SK-N-MC (cell line): ENCODE measurements around the gene ABHD12.
"Not testable (repeated sequence)": the region's sequence is repeated elsewhere in the genome, so short reads cannot be mapped to it uniquely, and the experiment has no call there.

Experiments used
- DNase-seq: peaks from one replicate; pipeline ENCODE4 v3.0.0-alpha.2; 2011; ENCODE audit warnings: low read depth, low spot score
- H3K27ac ChIP-seq: fragments of 200-600 bp; sonication (generic); 2 replicates; pipeline ENCODE4 v1.5.1; 2016; ENCODE audit warnings: mixed run types
- H3K36me3 ChIP-seq: fragments of 200-600 bp; sonication (generic); 2 replicates; pipeline ENCODE4 v1.6.1; 2017; ENCODE audit warnings: antibody characterized with exemption, low read length, mixed read lengths; ENCODE audit not compliant: insufficient read depth
- H3K4me3 ChIP-seq: fragments of 200-600 bp; sonication (generic); 2 replicates; pipeline ENCODE4 v1.5.1; 2016
- H3K9ac ChIP-seq: fragments of 200-600 bp; sonication (generic); 2 replicates; pipeline ENCODE4 v1.8.0; 2017; ENCODE audit warnings: mixed run types, mixed read lengths; ENCODE audit not compliant: insufficient read length
- H3K9me3 ChIP-seq: fragments of 200-600 bp; sonication (generic); 2 replicates; pipeline ENCODE4 v1.6.1; 2017; ENCODE audit warnings: low read depth, mild to moderate bottlenecking, antibody characterized with exemption, low read length, moderate library complexity, mixed read lengths
- EZH2 ChIP-seq: fragments of 200-600 bp; sonication (generic); IDR thresholded peaks from one replicate; pipeline ENCODE4 v1.6.1; 2017; ENCODE audit warnings: antibody characterized with exemption
- FOXP2 ChIP-seq: optimal IDR thresholded peaks from 2 replicates; pipeline ENCODE3; 2011; ENCODE audit warnings: mild to moderate bottlenecking, moderate library complexity; ENCODE audit not compliant: insufficient read depth; ENCODE audit errors: extremely low read length, control extremely low read depth
- POLR2AphosphoS5 ChIP-seq: IDR thresholded peaks from 2 replicates; pipeline ENCODE4 v1.6.1; 2012; ENCODE audit warnings: mild to moderate bottlenecking, low read depth, low read length, borderline replicate concordance

ABHD12 gene

GRCh38 chr20:25316506-25317190 is 74.0 kb downstream of the ABHD12 start:
- Histone ChIP-seq H3K27ac (no peak overlapping the region), H3K36me3 (no peaks in the 10 kb centered on the region)
- TF ChIP-seq POLR2AphosphoS5 = no peak
- no peak for TF ChIP-seq EZH2
- TF ChIP-seq FOXP2 = no peak

GRCh38 chr20:25315418-25316210 is 75.0 kb downstream of the ABHD12 start:
- H3K36me3 ChIP-seq = no peaks in the 10 kb centered on the region
- no peak overlapping the region for H3K4me3 ChIP-seq
- TF ChIP-seq EZH2 (no peak), FOXP2 (no peak), POLR2AphosphoS5 (no peak)
- no peak overlapping the region for H3K27ac ChIP-seq
- no peak for DNase-seq
- H3K9ac ChIP-seq = no peak overlapping the region
- no peaks in the 10 kb centered on the region for H3K9me3 ChIP-seq

More at GRCh38 chr20:25316506-25317190, 74.0 kb downstream of the ABHD12 start:
- Histone ChIP-seq H3K9me3 (no peaks in the 10 kb centered on the region), H3K4me3 (no peak overlapping the region), H3K9ac (no peak overlapping the region)
- no peak for DNase-seq

GRCh38 chr20:25314497-25315417 is 75.9 kb downstream of the ABHD12 start:
- no peak overlapping the region for H3K9ac ChIP-seq
- DNase-seq = no peak
- no peak overlapping the region for H3K4me3 ChIP-seq
- no peak for TF ChIP-seq FOXP2
- TF ChIP-seq EZH2 = no peak
- no peak for TF ChIP-seq POLR2AphosphoS5
- H3K27ac ChIP-seq = no peak overlapping the region
- H3K36me3 ChIP-seq = no peaks in the 10 kb centered on the region
- no peaks in the 10 kb centered on the region for H3K9me3 ChIP-seq

GRCh38 chr20:25313593-25313992 is 77.0 kb downstream of the ABHD12 start:
- TF ChIP-seq EZH2 (no peak), FOXP2 (no peak), POLR2AphosphoS5 (no peak)
- Histone ChIP-seq H3K9ac (no peak overlapping the region), H3K27ac (no peak overlapping the region), H3K9me3 (no peaks in the 10 kb centered on the region), H3K4me3 (no peak overlapping the region), H3K36me3 (no peaks in the 10 kb centered on the region)
- no peak for DNase-seq

- H3K27ac ChIP-seq, H3K4me3 ChIP-seq, H3K36me3 ChIP-seq, H3K9me3 ChIP-seq, DNase-seq, H3K9ac ChIP-seq: not testable (repeated sequence)
Measured at GRCh38 chr20:25312716-25313115, 77.9 kb downstream of the ABHD12 start.

- no peak overlapping the region for H3K27ac ChIP-seq
- no peak overlapping the region for H3K4me3 ChIP-seq
- no peaks in the 10 kb centered on the region for H3K9me3 ChIP-seq
- no peaks in the 10 kb centered on the region; the same call in 1 of the 2 replicates for H3K36me3 ChIP-seq
- no peak overlapping the region for H3K9ac ChIP-seq
- DNase-seq = no peak
- TF ChIP-seq POLR2AphosphoS5 (no peak), FOXP2 (no peak), EZH2 (no peak)
Measured at GRCh38 chr20:25310921-25311728, 79.5 kb downstream of the ABHD12 start.

GRCh38 chr20:25310268-25310920 is 80.2 kb downstream of the ABHD12 start:
- no peak for DNase-seq
- Histone ChIP-seq H3K9me3 (no peaks in the 10 kb centered on the region), H3K27ac (no peak overlapping the region), H3K4me3 (no peak overlapping the region), H3K36me3 (no peaks in the 10 kb centered on the region; the same call in 1 of the 2 replicates), H3K9ac (no peak overlapping the region)
- TF ChIP-seq EZH2 = no peak
- TF ChIP-seq POLR2AphosphoS5 = no peak
- TF ChIP-seq FOXP2 = no peak
